Mesendoderm (in vitro differentiated cells): ENCODE results near the gene CSGALNACT2.
"Not testable (repeated sequence)": the region's sequence is repeated elsewhere in the genome, so short reads cannot be mapped to it uniquely, and the experiment has no call there.

Source experiments
- DNase-seq: peaks from one replicate; pipeline ENCODE4 v3.0.0; 2013
- H2AK5ac ChIP-seq: 2 replicates; pipeline ENCODE4 v1.6.1; 2013; ENCODE audit warnings: low read length, inconsistent platforms
- H2BK120ac ChIP-seq: 2 replicates; pipeline ENCODE4 v1.6.1; 2013; ENCODE audit warnings: low read depth, mild to moderate bottlenecking, low read length, moderate library complexity, mixed read lengths
- H2BK15ac ChIP-seq: replicated peaks from 2 replicates; pipeline ENCODE4 v1.6.1; 2013; ENCODE audit warnings: low read depth, mild to moderate bottlenecking, moderate library complexity
- H2BK5ac ChIP-seq: 2 replicates; pipeline ENCODE4 v1.6.1; 2013; ENCODE audit warnings: low read length, inconsistent platforms
- H3K18ac ChIP-seq: 2 replicates; pipeline ENCODE4 v1.6.1; 2013; ENCODE audit warnings: mild to moderate bottlenecking, low read length, mixed read lengths
- H3K23ac ChIP-seq: one replicate; pipeline ENCODE4 v1.6.1; 2013; ENCODE audit warnings: low read length
- H3K27ac ChIP-seq: 2 replicates; pipeline ENCODE4 v1.5.1; 2013; ENCODE audit warnings: low read depth, mild to moderate bottlenecking, inconsistent platforms, low read length, moderate library complexity
- H3K27me3 ChIP-seq: 2 replicates; pipeline ENCODE4 v1.6.1; 2013; ENCODE audit warnings: low read length, control low read depth, mild to moderate bottlenecking, inconsistent platforms; ENCODE audit not compliant: insufficient read depth, poor library complexity
- H3K36me3 ChIP-seq: 2 replicates; pipeline ENCODE4 v1.6.1; 2013; ENCODE audit warnings: low read length, inconsistent platforms; ENCODE audit not compliant: control insufficient read depth, insufficient read depth
- H3K4ac ChIP-seq: one replicate; pipeline ENCODE4 v1.6.1; 2013; ENCODE audit warnings: low read depth, mild to moderate bottlenecking, low read length, moderate library complexity
- H3K4me1 ChIP-seq: 2 replicates; pipeline ENCODE4 v1.6.1; 2013; ENCODE audit warnings: low read depth, low read length, inconsistent platforms; ENCODE audit not compliant: control insufficient read depth
- H3K4me2 ChIP-seq: 2 replicates; pipeline ENCODE4 v1.6.1; 2013; ENCODE audit warnings: low read length
- H3K4me3 ChIP-seq: 2 replicates; pipeline ENCODE4 v1.5.1; 2013; ENCODE audit warnings: mild to moderate bottlenecking, low read length
- H3K56ac ChIP-seq: one replicate; pipeline ENCODE4 v1.6.1; 2013; ENCODE audit warnings: low read length
- H3K79me1 ChIP-seq: 2 replicates; pipeline ENCODE4 v1.6.1; 2013; ENCODE audit warnings: low read length, inconsistent platforms
- H3K79me2 ChIP-seq: 2 replicates; pipeline ENCODE4 v1.6.1; 2013; ENCODE audit warnings: mild to moderate bottlenecking, low read length; ENCODE audit not compliant: control insufficient read depth, insufficient read depth
- H3K9ac ChIP-seq: 2 replicates; pipeline ENCODE4 v1.6.1; 2013; ENCODE audit warnings: low read length, inconsistent platforms
- H4K5ac ChIP-seq: one replicate; pipeline ENCODE4 v1.6.1; 2013; ENCODE audit warnings: low read length
- H4K8ac ChIP-seq: one replicate; pipeline ENCODE4 v1.6.1; 2013; ENCODE audit warnings: low read depth, mild to moderate bottlenecking, control low read depth, low read length, moderate library complexity
- WGBS: extraction: QIAGEN DNeasy Blood & Tissue Kit; methylation state at CpG from one replicate; pipeline ENCODE4 v1.1.7; 2013; ENCODE audit warnings: low lambda C conversion rate, missing lambda C conversion rate; ENCODE audit not compliant: insufficient coverage; ENCODE audit errors: extremely low coverage; 5-methylcytosine and 5-hydroxymethylcytosine counted together

The CSGALNACT2 gene

GRCh38 chr10:43093423-43094076 is 44.7 kb upstream of the CSGALNACT2 start:
- Histone ChIP-seq H4K5ac (no peak overlapping the region), H3K27ac (no peak overlapping the region), H2BK5ac (no peak overlapping the region), H2BK120ac (no peak overlapping the region), H3K56ac (no peak overlapping the region), H3K23ac (no peak overlapping the region), H3K9ac (no peak overlapping the region), H3K79me1 (no peaks in the 10 kb centered on the region), H3K4me2 (no peak overlapping the region), H3K36me3 (no peaks in the 10 kb centered on the region), H2BK15ac (no peak overlapping the region), H3K4me1 (no peaks in the 10 kb centered on the region), H3K18ac (no peak overlapping the region), H3K4ac (no peak overlapping the region), H3K79me2 (no peaks in the 10 kb centered on the region), H3K27me3 (no peaks in the 10 kb centered on the region), H3K4me3 (no peak overlapping the region), H2AK5ac (no peak overlapping the region), H4K8ac (no peak overlapping the region)
- WGBS = no CpG with 5 or more reads among the region's 12 CpGs
- peak; percentile 62 for DNase-seq

DNA sequence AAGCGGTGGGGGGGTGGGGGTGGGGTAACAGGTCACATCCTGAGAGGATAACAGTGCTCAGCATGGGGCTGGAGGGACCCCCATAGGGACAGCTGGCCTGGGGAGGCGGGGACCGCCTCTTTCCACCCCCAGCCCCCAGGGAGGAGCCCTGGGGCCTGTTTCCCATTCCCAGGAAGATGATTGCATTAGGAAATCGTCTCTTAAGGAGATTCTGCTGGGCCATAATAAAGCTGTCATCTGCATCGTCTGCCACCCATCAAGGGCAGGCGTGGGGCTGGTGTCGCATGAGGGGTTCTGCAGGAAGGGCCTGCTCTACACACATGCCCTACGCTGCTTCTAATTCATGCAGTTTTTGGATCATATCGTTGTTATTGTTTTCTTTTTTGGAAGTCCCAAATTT is 44.2 kb upstream of the CSGALNACT2 start:
- no peak overlapping the region for H4K5ac ChIP-seq
- H3K56ac ChIP-seq = no peak overlapping the region
- no peaks in the 10 kb centered on the region for H3K79me1 ChIP-seq
- H3K23ac ChIP-seq = no peak overlapping the region
- no peaks in the 10 kb centered on the region for H3K36me3 ChIP-seq
- WGBS = no CpG with 5 or more reads among the region's 9 CpGs
- H3K79me2 ChIP-seq = no peaks in the 10 kb centered on the region
- no peak overlapping the region for H2BK5ac ChIP-seq
- no peak overlapping the region for H4K8ac ChIP-seq
- no peak overlapping the region for H3K9ac ChIP-seq
- H3K4ac ChIP-seq = no peak overlapping the region
- H2BK15ac ChIP-seq = no peak overlapping the region
- H2BK120ac ChIP-seq = no peak overlapping the region
- H2AK5ac ChIP-seq = no peak overlapping the region
- DNase-seq = no peak
- H3K4me3 ChIP-seq = no peak overlapping the region
- H3K18ac ChIP-seq = no peak overlapping the region
- no peak overlapping the region for H3K4me2 ChIP-seq
- H3K27ac ChIP-seq = no peak overlapping the region
- H3K27me3 ChIP-seq = no peaks in the 10 kb centered on the region
- no peaks in the 10 kb centered on the region for H3K4me1 ChIP-seq

- not testable (repeated sequence) for H3K79me1 ChIP-seq, H3K4me3 ChIP-seq, H4K5ac ChIP-seq, H3K79me2 ChIP-seq, H3K4me2 ChIP-seq, H2AK5ac ChIP-seq, H2BK15ac ChIP-seq, H4K8ac ChIP-seq, H3K9ac ChIP-seq, H3K23ac ChIP-seq, DNase-seq, H2BK120ac ChIP-seq, H3K4ac ChIP-seq, H3K27me3 ChIP-seq, H3K4me1 ChIP-seq, H3K36me3 ChIP-seq, H2BK5ac ChIP-seq, H3K18ac ChIP-seq, H3K27ac ChIP-seq, H3K56ac ChIP-seq
- WGBS = no CpG with 5 or more reads among the region's 6 CpGs
Measured at GRCh38 chr10:43099339-43099738, 38.9 kb upstream of the CSGALNACT2 start.

DNA sequence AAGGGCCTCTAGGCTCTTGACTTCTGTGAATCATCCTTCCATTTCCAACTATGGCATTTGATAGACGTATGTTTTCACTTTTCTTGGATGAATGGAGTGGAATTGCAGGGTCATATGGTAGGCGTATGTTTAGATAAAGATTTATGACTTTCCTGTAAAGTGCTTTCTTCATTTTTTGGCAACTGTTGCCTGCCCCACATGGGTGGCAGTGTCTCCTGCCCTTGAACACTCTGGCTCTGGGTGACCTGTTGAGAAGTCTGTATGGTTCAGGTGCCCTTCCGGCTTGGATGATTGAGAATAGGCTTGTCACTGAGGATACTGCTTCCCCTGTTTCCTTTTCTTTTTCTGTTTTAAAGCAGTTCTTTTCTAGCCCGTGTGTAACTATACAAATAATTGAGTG is 38.3 kb upstream of the CSGALNACT2 start:
- Histone ChIP-seq H3K4ac (no peak overlapping the region), H3K79me2 (no peaks in the 10 kb centered on the region), H2BK5ac (no peak overlapping the region), H3K4me1 (no peaks in the 10 kb centered on the region), H3K27me3 (no peaks in the 10 kb centered on the region), H2BK15ac (no peak overlapping the region), H3K27ac (no peak overlapping the region), H4K5ac (no peak overlapping the region), H2BK120ac (no peak overlapping the region), H2AK5ac (no peak overlapping the region), H3K79me1 (no peaks in the 10 kb centered on the region), H4K8ac (no peak overlapping the region), H3K4me3 (no peak overlapping the region), H3K23ac (no peak overlapping the region), H3K36me3 (no peaks in the 10 kb centered on the region), H3K18ac (no peak overlapping the region), H3K9ac (no peak overlapping the region), H3K56ac (no peak overlapping the region), H3K4me2 (no peak overlapping the region)
- DNase-seq = no peak
- no CpG with 5 or more reads among the region's 4 CpGs for WGBS

GRCh38 chr10:43100366-43100765 is 37.9 kb upstream of the CSGALNACT2 start:
- Histone ChIP-seq H2BK120ac (no peak overlapping the region), H4K8ac (no peak overlapping the region), H3K79me1 (no peaks in the 10 kb centered on the region), H4K5ac (no peak overlapping the region), H3K27me3 (no peaks in the 10 kb centered on the region), H3K4me2 (no peak overlapping the region), H3K18ac (no peak overlapping the region), H3K79me2 (no peaks in the 10 kb centered on the region), H3K4ac (no peak overlapping the region), H3K23ac (no peak overlapping the region), H2AK5ac (no peak overlapping the region), H3K36me3 (no peaks in the 10 kb centered on the region), H2BK5ac (no peak overlapping the region), H3K27ac (no peak overlapping the region), H2BK15ac (no peak overlapping the region), H3K4me1 (no peaks in the 10 kb centered on the region), H3K9ac (no peak overlapping the region), H3K4me3 (no peak overlapping the region), H3K56ac (no peak overlapping the region)
- no peak for DNase-seq
- WGBS = no CpG with 5 or more reads among the region's 17 CpGs
